Measurements from ENCODE around the gene NELL2. TPM values are rescaled to one million over a fixed set of nuclear protein-coding genes. Genes with fewer than 3 reads are reported as not detected.

Gene NELL2
- total RNA-seq, 4 donors from 2014 or later, result 0.42 to 5.8 (median 3.3) TPM

DNA sequence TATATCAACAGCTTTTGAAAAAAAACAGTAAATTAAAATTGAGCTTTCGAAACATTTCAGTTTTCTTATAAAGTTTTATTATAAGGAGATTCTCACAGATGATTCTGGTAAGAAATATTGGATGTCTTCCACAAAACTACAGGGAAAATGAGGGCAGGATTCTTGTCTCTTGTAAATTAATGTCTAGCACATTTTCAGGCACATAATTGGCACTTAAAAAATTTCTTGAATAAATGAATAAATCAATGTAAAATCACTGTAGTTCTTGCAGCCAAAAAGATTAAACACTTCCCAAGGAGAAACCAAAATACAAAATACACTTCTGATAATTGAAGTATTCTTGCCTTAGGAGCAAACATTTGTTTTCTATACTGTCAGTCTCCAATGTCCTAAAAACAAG, 164.4 kb downstream of the NELL2 start:
- no peak for DNase-seq (ENCODE audit: extremely low spot score)
- Histone ChIP-seq H3K27me3 (no peaks in the 10 kb centered on the region), H3K4me3 (no peak overlapping the region), H3K36me3 (no peaks in the 10 kb centered on the region), H3K9me3 (no peaks in the 10 kb centered on the region), H3K4me1 (no peaks in the 10 kb centered on the region), H3K27ac (replicated peaks in 1 of 4) (no peak overlapping the region)
- intact Hi-C loops (cut with DNase I), result no loop called here
- 94% methylated on average over 1 of the region's 1 CpG for WGBS
- TF ChIP-seq POLR2A (IDR thresholded peaks at IDR 0.05; ENCODE audit: low read depth) (no peak), EP300 (IDR thresholded peaks at IDR 0.05) (no peak), POLR2AphosphoS5 (IDR thresholded peaks at IDR 0.05) (no peak)
- TF ChIP-seq, protein P1, sequence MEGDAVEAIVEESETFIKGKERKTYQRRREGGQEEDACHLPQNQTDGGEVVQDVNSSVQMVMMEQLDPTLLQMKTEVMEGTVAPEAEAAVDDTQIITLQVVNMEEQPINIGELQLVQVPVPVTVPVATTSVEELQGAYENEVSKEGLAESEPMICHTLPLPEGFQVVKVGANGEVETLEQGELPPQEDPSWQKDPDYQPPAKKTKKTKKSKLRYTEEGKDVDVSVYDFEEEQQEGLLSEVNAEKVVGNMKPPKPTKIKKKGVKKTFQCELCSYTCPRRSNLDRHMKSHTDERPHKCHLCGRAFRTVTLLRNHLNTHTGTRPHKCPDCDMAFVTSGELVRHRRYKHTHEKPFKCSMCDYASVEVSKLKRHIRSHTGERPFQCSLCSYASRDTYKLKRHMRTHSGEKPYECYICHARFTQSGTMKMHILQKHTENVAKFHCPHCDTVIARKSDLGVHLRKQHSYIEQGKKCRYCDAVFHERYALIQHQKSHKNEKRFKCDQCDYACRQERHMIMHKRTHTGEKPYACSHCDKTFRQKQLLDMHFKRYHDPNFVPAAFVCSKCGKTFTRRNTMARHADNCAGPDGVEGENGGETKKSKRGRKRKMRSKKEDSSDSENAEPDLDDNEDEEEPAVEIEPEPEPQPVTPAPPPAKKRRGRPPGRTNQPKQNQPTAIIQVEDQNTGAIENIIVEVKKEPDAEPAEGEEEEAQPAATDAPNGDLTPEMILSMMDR (IDR thresholded peaks at IDR 0.05), result no peak

- no peaks in the 10 kb centered on the region for H3K27me3 ChIP-seq
- H3K27ac ChIP-seq (replicated peaks in 1 of 4), result no peak overlapping the region
- 86% methylated on average over 2 of the region's 2 CpGs for WGBS
- no peak for DNase-seq (ENCODE audit: extremely low spot score)
- no peaks in the 10 kb centered on the region for H3K9me3 ChIP-seq
- TF ChIP-seq POLR2AphosphoS5 (IDR thresholded peaks at IDR 0.05), result no peak
- TF ChIP-seq EP300 (IDR thresholded peaks at IDR 0.05), result no peak
- no peak for TF ChIP-seq POLR2A (IDR thresholded peaks at IDR 0.05; ENCODE audit: low read depth)
- TF ChIP-seq, protein P1 (IDR thresholded peaks at IDR 0.05), result no peak
- intact Hi-C loops (cut with DNase I), result no loop called here
- no peak overlapping the region for H3K4me3 ChIP-seq
- no peaks in the 10 kb centered on the region for H3K4me1 ChIP-seq
- H3K36me3 ChIP-seq, result no peaks in the 10 kb centered on the region
Measured at GRCh38 chr12:44709166-44709565, 166.9 kb downstream of the NELL2 start.

GRCh38 chr12:44708218-44708617, 167.9 kb downstream of the NELL2 start:
- 95% methylated on average over 2 of the region's 2 CpGs for WGBS
- intact Hi-C loops (cut with DNase I), result no loop called here
- Histone ChIP-seq H3K9me3 (no peaks in the 10 kb centered on the region), H3K4me1 (no peaks in the 10 kb centered on the region), H3K27ac (replicated peaks in 1 of 4) (no peak overlapping the region), H3K4me3 (no peak overlapping the region), H3K27me3 (no peaks in the 10 kb centered on the region), H3K36me3 (no peaks in the 10 kb centered on the region)
- TF ChIP-seq, protein P1 (IDR thresholded peaks at IDR 0.05), result no peak
- TF ChIP-seq EP300 (IDR thresholded peaks at IDR 0.05), result no peak
- no peak for TF ChIP-seq POLR2A (IDR thresholded peaks at IDR 0.05; ENCODE audit: low read depth)
- TF ChIP-seq POLR2AphosphoS5 (IDR thresholded peaks at IDR 0.05), result no peak
- no peak for DNase-seq (ENCODE audit: extremely low spot score)

DNA sequence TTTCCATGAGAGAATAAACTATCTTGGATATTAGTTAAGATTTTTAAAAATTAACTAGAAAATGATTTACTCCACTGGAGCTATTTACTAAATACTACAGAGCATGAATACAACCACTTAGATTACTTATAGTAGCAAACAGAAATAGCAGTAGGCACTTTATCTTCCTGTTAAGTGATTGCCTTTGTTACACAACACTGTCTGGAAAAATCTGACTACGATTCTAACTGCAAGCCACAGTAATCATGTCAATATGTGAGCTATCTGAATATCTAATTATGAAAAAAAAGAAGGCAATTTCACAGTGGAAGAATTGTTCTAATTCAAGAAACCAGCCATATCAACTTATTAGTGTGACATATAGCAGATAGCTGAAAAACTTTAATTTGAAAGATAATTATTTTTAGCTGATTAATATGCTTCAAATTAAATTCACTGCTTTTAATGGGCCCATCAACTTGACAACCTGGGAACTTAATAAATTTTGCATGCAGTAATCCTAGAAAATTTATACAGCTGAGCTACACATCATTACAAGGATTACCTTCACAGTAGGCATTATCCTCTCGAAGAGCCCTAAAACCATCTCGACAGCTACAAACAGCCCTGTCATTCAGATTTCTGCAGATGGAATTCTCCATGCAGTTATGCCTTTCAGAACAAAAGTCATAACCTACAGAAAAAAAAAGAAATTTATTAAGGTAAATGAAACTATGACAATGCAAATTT, 172.8 kb downstream of the NELL2 start:
- TF ChIP-seq EP300 (IDR thresholded peaks at IDR 0.05), result no peak
- TF ChIP-seq POLR2A (IDR thresholded peaks at IDR 0.05; ENCODE audit: low read depth), result no peak
- no peak for TF ChIP-seq POLR2AphosphoS5 (IDR thresholded peaks at IDR 0.05)
- TF ChIP-seq, protein P1 (IDR thresholded peaks at IDR 0.05), result no peak
- WGBS, result 74% methylated on average over 3 of the region's 3 CpGs
- Histone ChIP-seq H3K4me1 (no peaks in the 10 kb centered on the region), H3K9me3 (no peaks in the 10 kb centered on the region), H3K27ac (replicated peaks in 1 of 4) (no peak overlapping the region), H3K4me3 (no peak overlapping the region), H3K36me3 (no peaks in the 10 kb centered on the region), H3K27me3 (no peaks in the 10 kb centered on the region)
- no peak for DNase-seq (ENCODE audit: extremely low spot score)
- intact Hi-C loops (cut with DNase I), result no loop called here

- H3K36me3 ChIP-seq, result no peaks in the 10 kb centered on the region
Measured at GRCh38 chr12:44697511-44697910, 178.6 kb downstream of the NELL2 start.

More at GRCh38 chr12:44697511-44697910, 178.6 kb downstream of the NELL2 start:
- H3K27me3 ChIP-seq, result no peaks in the 10 kb centered on the region
- H3K27ac ChIP-seq (replicated peaks in 1 of 4), result no peak overlapping the region
- H3K4me3 ChIP-seq, result no peak overlapping the region
- TF ChIP-seq POLR2A (IDR thresholded peaks at IDR 0.05; ENCODE audit: low read depth) (no peak), EP300 (IDR thresholded peaks at IDR 0.05) (no peak), POLR2AphosphoS5 (IDR thresholded peaks at IDR 0.05) (no peak)
- TF ChIP-seq, protein P1 (IDR thresholded peaks at IDR 0.05), result no peak
- DNase-seq (ENCODE audit: extremely low spot score), result no peak
- 49% methylated on average over 2 of the region's 2 CpGs for WGBS
- no peaks in the 10 kb centered on the region for H3K9me3 ChIP-seq
- intact Hi-C loops (cut with DNase I), result no loop called here
- H3K4me1 ChIP-seq, result no peaks in the 10 kb centered on the region

Measured in esophagus muscularis mucosa (tissue), 4 donors.